ENCODE results near the gene HBD.

The HBD gene

GRCh38 chr11:5233307-5233706 is 976 bp downstream of the HBD start:
- no peak for DNase-seq (ENCODE audit: low read depth)

DNA sequence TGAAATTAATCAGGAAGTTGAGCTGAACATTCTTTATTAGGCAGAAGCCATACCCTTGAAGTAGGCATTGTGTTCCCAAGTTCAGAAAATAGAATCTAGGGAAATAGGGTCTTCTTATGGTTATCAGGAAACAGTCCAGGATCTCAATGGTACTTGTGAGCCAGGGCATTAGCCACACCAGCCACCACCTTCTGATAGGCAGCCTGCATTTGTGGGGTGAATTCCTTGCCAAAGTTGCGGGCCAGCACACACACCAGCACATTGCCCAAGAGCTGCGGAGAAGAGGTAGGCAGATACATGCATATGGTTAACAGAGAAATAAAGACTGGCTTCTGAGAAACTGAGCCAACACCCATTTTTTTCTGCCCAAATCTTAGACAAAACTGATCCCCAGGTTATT is 1.5 kb downstream of the HBD start:
- no peak for DNase-seq (ENCODE audit: low read depth)

DNA sequence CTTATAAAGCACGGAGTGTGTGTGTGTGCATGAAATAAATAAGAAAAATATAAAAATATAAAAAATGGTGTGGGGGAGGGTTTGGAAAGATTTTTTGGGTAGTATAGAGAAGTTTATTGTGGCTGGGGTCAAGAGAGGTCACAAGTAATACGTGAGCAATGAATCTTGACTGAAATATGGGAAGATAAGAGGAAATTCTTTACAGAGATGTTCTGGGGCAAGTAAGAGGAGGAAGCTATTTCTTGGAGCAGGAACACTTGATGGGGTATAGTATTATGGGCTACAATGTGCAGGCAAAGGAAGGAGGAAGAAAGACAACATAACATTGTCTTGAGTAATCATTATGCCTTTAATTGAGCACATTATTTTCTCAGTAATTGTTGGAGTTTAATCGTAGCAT is 2.1 kb downstream of the HBD start:
- DNase-seq (ENCODE audit: low read depth), result no peak

DNA sequence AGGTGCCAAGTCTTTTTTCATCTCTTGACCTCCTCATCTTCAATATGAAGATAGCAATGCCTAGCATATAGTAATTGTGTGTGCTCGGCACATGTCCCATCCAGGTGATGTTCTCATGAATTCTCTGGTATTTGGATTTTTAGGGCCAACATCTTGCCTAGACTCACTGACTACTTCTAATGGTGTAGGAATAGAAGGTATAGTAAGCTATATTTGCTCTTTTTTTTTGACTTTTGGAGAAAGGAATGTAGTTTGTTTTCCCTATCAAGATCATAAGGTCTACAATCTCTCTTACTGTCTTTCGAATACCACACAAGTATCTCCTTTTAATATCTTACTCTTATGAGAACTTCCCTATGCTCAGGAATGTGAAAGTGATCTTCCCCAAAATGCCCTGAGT is 3.2 kb downstream of the HBD start:
- DNase-seq (ENCODE audit: low read depth), result no peak

- DNase-seq (ENCODE audit: low read depth), result no peak
Measured at GRCh38 chr11:5230266-5230665, 4.0 kb downstream of the HBD start.

- no peak for DNase-seq (ENCODE audit: low read depth)
Measured at GRCh38 chr11:5229796-5230195, 4.5 kb downstream of the HBD start.

- no peak for DNase-seq (ENCODE audit: low read depth)
Measured at GRCh38 chr11:5229356-5229755, 4.9 kb downstream of the HBD start.

GRCh38 chr11:5228124-5228523 is 6.2 kb downstream of the HBD start:
- DNase-seq (ENCODE audit: low read depth), result no peak

- DNase-seq (ENCODE audit: low read depth), result no peak
Measured at GRCh38 chr11:5227681-5228080, 6.6 kb downstream of the HBD start.

GRCh38 chr11:5226732-5227310 is 7.5 kb downstream of the HBD start, which contains the start of gene HBB:
HBB (minus strand) TSS chr11:5227071; CDS start chr11:5227021, 50 bp downstream.
- DNase-seq (ENCODE audit: low read depth), result no peak

DNA sequence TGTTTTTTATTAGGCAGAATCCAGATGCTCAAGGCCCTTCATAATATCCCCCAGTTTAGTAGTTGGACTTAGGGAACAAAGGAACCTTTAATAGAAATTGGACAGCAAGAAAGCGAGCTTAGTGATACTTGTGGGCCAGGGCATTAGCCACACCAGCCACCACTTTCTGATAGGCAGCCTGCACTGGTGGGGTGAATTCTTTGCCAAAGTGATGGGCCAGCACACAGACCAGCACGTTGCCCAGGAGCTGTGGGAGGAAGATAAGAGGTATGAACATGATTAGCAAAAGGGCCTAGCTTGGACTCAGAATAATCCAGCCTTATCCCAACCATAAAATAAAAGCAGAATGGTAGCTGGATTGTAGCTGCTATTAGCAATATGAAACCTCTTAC is 8.8 kb downstream of the HBD start:
- no peak for DNase-seq (ENCODE audit: low read depth)

- DNase-seq (ENCODE audit: low read depth), result no peak
Measured at GRCh38 chr11:5224538-5225479, 9.5 kb downstream of the HBD start.

DNA sequence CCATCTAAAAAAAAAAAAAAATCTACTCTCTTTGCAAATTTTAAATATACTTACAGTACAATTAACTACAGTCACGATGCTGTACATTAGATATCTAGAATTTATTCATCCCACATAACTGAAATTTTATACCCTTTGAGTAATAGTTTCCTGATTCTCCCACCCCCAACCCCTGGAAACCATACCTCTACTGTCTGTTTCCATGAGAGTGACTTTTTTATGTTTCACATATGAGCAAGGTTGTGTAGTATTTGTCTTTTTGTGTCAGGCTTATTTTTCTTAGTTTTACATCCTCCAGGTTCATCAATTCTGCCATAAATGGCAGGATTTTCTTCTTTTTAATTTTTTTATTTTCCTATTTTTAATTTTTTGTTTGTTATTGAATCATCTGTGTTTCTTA is 10.6 kb downstream of the HBD start:
- DNase-seq (ENCODE audit: low read depth), result no peak

- no peak for DNase-seq (ENCODE audit: low read depth)
Measured at GRCh38 chr11:5223146-5223545, 11.1 kb downstream of the HBD start.

DNA sequence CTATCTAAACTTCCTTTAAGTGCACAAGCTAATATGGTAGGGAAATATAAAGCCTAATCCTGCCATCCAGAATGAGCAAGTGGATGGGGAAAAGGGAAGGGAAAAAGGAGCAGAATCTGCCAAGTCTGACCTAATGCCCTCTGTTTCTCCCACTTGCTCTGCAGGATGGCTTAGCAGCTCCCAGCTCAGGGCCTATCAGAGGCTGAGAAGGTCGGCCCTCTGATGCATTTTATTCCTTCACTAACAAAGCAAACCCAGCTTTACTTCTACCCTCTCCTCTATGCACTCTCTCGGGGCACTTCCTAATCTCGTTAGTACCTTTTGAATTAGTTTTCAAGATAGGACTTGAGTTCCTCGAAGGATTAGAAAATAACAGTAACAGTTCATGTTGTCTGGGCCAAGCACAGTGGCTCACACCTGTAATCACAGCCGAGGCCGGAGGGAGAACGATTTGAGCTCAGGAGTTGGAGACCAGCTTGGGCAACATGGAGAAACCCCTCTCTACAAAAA is 23.9 kb downstream of the HBD start:
- DNase-seq (ENCODE audit: low read depth), result no peak

GRCh38 chr11:5204787-5205186 is 29.5 kb downstream of the HBD start:
- DNase-seq (ENCODE audit: low read depth), result no peak

DNA sequence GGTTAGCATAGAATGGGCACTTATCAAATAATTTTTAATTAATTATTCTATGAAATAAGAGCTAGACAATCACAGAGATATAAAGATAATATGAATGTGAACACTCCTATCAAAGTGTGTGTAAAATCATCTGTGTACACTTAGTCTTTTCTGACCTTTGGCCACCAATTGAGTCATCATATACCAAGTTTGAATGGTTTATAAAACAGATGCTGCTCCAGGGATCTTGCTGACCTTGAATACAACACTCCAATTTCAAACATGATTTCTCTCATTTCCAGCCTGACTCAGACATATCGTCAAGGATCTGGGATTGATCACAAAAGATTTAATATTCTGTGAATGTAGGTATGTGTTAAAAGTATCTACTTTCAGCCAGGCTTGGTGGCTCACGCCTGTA is 30.9 kb downstream of the HBD start:
- DNase-seq (ENCODE audit: low read depth), result no peak

- DNase-seq (ENCODE audit: low read depth), result no peak
Measured at GRCh38 chr11:5200582-5200981, 33.7 kb downstream of the HBD start, which contains the start of gene OR51V1. OR51V1 (minus strand) TSS chr11:5200682; CDS start chr11:5200682, 0 bp downstream.

DNA sequence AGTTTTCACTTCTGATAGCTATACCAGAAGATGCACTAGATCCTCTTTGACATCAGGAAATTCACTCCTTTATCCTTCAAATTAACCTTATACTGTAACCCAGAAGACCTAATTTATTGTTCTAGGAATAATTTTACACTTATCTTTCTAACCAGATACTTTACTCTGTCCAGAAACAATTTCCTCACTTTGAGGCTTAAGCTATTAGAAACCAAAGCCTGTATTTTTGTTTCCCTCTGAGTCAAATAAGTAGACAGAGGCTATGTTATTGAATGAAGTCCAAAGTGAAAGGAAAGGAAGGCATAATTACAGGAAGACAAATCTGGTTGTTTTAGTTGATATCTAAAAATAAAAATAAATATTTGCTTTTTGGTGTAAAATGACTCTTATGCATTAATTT is 36.0 kb downstream of the HBD start:
- no peak for DNase-seq (ENCODE audit: low read depth)

DNA sequence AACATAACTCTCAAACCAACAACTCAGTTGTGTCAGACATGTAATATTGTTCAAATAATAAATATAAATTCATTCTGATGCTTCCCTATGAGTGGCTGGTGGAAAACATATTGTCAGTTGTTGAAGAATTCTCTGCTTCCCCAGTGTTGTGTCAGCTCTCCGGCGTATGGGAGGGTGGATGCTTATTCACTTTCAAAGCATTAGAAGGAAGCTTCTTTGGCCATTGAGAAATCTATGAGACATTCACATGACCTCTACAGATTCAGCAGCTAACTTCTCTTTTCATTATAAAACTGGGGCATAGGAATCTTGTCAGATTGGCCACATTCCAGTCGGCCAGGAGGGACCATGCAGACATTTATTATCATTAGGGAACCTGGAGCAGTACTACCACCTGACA is 36.7 kb downstream of the HBD start:
- DNase-seq (ENCODE audit: low read depth), result no peak

DNA sequence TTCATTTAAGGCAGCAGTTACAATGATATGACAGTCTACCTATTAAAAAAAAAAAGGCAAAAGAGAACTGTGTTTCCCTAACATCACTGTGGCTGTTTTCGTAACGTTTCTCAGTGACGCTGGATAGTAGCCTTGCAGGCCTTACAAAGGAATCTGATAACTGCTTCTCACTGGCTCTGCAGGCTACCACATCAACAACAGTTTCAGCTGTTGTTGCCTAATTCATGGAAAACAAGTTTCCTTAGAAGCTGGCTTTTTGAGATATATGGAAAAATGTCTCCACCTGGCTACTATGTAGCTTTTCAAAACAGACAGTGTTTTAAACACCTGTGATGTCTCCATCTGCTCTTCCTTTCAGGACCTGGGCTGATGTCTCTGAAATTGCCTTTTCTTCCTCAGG is 37.6 kb downstream of the HBD start:
- no peak for DNase-seq (ENCODE audit: low read depth)

DNA sequence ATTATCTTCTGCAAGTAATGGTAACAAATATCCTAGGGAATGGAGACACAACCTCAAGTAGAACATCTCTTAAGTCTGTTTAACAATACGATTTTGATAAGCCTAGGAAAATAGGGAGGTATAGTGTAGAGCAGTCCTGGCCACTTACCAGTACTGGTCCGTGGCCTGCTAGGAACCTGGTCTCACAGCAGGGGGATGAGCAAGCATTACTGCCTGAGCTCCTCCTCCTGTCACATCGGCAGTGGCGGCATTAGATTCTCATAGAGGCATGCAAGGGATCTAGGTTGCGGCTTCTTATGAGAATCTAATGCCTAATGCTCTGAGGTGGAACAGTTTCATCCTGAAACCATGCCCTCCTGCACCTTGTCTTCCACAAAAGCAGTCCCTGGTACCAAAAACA is 38.2 kb downstream of the HBD start:
- DNase-seq (ENCODE audit: low read depth), result no peak

DNA sequence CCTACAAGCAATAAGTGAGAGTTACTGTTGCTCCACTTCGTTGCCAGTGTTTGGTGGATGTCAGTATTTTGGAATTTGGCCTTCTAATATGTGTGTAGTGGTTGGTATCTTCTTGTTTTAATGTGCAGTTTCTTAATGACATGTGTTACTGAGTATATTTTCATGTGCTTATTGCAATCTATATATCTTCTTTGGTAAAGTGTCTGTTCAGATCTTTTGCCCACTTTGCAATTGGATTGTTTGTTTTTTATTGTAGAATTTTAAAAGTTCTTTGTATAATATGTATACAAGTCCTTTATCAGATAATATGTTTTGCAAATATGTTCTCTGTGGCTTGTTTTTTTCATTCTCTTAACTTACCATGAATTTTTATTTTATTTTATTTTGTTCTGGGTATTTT is 41.5 kb downstream of the HBD start:
- DNase-seq (ENCODE audit: low read depth), result no peak

Measured in T follicular helper cell (primary cell).